Vagina (tissue), 2 donors: Measurements from ENCODE around the gene NAPA. TPM values are rescaled to one million over a fixed set of nuclear protein-coding genes. Genes with fewer than 3 reads are reported as not detected.

ENCODE experiments used
- DNase-seq, 2 donors: peaks; one replicate each; pipeline ENCODE4 v3.0.0-alpha.2; 2017; ENCODE audit errors: extremely low spot score in 2 of 2
- H3K27ac ChIP-seq: fragments of 200-600 bp; sonication (generic); one replicate; pipeline ENCODE4 v1.5.1; 2019
- H3K27me3 ChIP-seq: fragments of 200-600 bp; sonication (generic); one replicate; pipeline ENCODE4 v1.5.1; 2019
- H3K36me3 ChIP-seq, 2 donors: fragments of 200-600 bp; sonication (generic); one replicate each; pipeline ENCODE4 v1.5.1; 2017 to 2019
- H3K4me1 ChIP-seq: fragments of 200-600 bp; sonication (generic); one replicate; pipeline ENCODE4 v1.5.1; 2019
- H3K4me3 ChIP-seq, 2 donors: fragments of 200-600 bp; sonication (generic); 1 replicate in 1 of 2; 2 replicates in 1 of 2; pipeline ENCODE4 v1.5.1; 2016 to 2019
- H3K9me3 ChIP-seq: fragments of 200-600 bp; sonication (generic); one replicate; pipeline ENCODE4 v1.5.1; 2019
- POLR2A ChIP-seq, 2 donors: fragments of 450-650 bp; IDR thresholded peaks; one replicate each; pipeline ENCODE4 v1.6.1; 2017; ENCODE audit warnings: antibody characterized with exemption in 2 of 2, mild to moderate bottlenecking in 2 of 2, moderate library complexity in 2 of 2
- POLR2AphosphoS5 ChIP-seq, 2 donors: sonication (generic); formaldehyde crosslinking; IDR thresholded peaks; one replicate each; pipeline ENCODE4 v1.9.0; 2017; ENCODE audit warnings: antibody characterized with exemption in 2 of 2, mild to moderate bottlenecking in 2 of 2, low read depth in 1 of 2; ENCODE audit not compliant: insufficient read depth in 1 of 2
- intact Hi-C: fragments of 100-400 bp; cut with DNase I; formaldehyde crosslinking; loops from one replicate; pipeline ENCODE4 v1.15.1; 2023
- total RNA-seq: library from RNA; depleted of rRNA; stranded (reverse); fragments of >200 nt; gene quantifications from one replicate; pipeline ENCODE4 v1.2.3, GENCODE V29; 2016
- TF ChIP-seq, protein P1 (sequence below), 3 experiments: fragments of 450-650 bp in 2 of 3; fragments of 200-600 bp in 1 of 3; sonication (generic) in 1 of 3; IDR thresholded peaks; one replicate each; pipeline ENCODE4 v1.5.1; 2017 to 2019; ENCODE audit warnings: antibody characterized with exemption in 3 of 3, mild to moderate bottlenecking in 2 of 3, moderate library complexity in 2 of 3

The NAPA gene
- total RNA-seq = 108 TPM

DNA sequence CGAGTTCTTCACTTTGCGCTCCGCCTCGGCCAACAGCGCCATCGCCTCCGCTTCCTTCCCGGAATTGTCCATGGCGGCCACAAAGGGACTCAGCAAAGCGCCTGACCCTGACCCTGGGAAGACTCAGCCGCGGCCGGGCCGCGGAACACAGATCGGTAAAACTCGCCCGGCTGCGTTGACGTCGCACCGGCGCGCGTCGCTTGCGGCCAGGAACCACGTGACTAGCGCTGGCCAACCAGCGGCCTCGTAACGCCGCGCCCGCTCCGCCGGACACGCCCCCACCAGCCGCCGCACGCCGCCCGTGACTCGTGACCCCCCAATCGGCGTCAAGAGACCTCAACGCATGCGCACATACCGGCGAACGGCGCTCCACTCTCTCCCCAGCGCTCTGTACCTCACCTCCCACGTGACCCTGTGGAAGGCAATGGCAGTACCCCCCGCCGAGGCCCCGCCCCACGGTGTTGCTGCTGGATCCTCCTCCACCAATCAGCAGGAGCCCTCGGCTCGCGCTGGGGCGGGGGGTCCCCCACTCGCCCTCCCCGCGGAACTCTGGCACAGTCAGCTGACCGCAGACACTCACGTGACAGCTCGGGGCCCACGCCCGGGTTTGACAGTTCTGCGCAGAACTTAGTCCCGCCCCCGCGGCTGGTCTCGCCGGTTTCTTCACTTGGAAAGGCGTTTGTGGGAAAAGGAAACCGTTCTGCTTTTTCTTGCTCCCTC is at the start of gene NAPA:
NAPA (minus strand) TSS at position 195 of the 720 bp plus-strand sequence; CDS start at position 72, 123 bp downstream.
- peak within 1 kb of the TSS; percentile 86 to 89 for H3K4me3 ChIP-seq
- peak within 1 kb of the TSS; percentile 99 for H3K27ac ChIP-seq
- DNase-seq = peak; percentile 100
- H3K4me1 ChIP-seq = peaks cover 51% of the 10 kb centered on the region
- no peaks in the 10 kb centered on the region for H3K9me3 ChIP-seq
- peak; percentile 96 to 99 for TF ChIP-seq POLR2AphosphoS5 (IDR thresholded peaks at IDR 0.05; ENCODE audit: insufficient read depth in 1 of 2, low read depth in 1 of 2)
- TF ChIP-seq POLR2A (IDR thresholded peaks at IDR 0.05) = peak in 1 of 2 donors; percentile 95
- TF ChIP-seq, protein P1, sequence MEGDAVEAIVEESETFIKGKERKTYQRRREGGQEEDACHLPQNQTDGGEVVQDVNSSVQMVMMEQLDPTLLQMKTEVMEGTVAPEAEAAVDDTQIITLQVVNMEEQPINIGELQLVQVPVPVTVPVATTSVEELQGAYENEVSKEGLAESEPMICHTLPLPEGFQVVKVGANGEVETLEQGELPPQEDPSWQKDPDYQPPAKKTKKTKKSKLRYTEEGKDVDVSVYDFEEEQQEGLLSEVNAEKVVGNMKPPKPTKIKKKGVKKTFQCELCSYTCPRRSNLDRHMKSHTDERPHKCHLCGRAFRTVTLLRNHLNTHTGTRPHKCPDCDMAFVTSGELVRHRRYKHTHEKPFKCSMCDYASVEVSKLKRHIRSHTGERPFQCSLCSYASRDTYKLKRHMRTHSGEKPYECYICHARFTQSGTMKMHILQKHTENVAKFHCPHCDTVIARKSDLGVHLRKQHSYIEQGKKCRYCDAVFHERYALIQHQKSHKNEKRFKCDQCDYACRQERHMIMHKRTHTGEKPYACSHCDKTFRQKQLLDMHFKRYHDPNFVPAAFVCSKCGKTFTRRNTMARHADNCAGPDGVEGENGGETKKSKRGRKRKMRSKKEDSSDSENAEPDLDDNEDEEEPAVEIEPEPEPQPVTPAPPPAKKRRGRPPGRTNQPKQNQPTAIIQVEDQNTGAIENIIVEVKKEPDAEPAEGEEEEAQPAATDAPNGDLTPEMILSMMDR (IDR thresholded peaks at IDR 0.05) = no peak
- intact Hi-C loops = loop anchor here (10.0 kb wide), 3 partner anchors 80 to 240 kb away; partner anchors contain the start of genes BICRA and INAFM1
- H3K27me3 ChIP-seq = no peaks in the 10 kb centered on the region
- no peaks in the 10 kb centered on the region for H3K36me3 ChIP-seq

- Histone ChIP-seq H3K27ac (no peak overlapping the region), H3K9me3 (no peaks in the 10 kb centered on the region), H3K36me3 (no peaks in the 10 kb centered on the region), H3K4me1 (no peaks in the 10 kb centered on the region), H3K4me3 (no peak overlapping the region), H3K27me3 (no peaks in the 10 kb centered on the region)
- intact Hi-C loops = no loop called here
- TF ChIP-seq, protein P1 (IDR thresholded peaks at IDR 0.05) = no peak
- no peak for TF ChIP-seq POLR2AphosphoS5 (IDR thresholded peaks at IDR 0.05; ENCODE audit: insufficient read depth in 1 of 2, low read depth in 1 of 2)
- TF ChIP-seq POLR2A (IDR thresholded peaks at IDR 0.05) = no peak
- DNase-seq = no peak
Measured at GRCh38 chr19:47564081-47564480, 49.2 kb upstream of the NAPA start.

DNA sequence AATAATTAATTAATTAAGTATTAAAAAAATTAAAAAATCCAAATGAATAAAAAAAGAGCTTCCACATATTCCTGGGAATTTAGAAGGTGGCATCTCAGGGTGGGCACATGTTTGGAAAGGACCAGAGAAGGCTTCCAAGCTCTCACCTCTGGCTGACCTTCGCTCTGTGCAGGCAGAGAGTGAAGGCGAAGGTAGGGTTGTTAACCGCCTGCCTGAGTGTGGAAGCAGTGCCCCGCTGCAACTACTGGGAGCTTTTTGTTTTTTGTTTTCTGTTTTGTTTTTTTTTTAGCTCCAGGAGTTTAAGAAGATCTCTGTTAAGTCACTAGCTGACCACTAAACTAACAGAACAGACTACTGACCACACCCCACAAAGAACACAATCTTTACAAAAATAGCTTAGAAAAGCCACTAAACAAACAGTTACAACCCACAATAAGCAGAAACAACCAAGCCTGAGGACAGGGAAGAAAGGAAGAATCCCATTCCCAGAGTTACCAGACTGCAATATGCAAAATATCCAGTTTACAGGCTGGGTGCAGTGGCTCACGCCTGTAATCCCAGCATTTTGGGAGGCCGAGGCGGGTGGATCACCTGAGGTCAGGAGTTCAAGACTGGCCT is 46.7 kb upstream of the NAPA start:
- no peak overlapping the region for H3K4me3 ChIP-seq
- no peaks in the 10 kb centered on the region for H3K9me3 ChIP-seq
- no peak overlapping the region for H3K27ac ChIP-seq
- intact Hi-C loops = no loop called here
- no peaks in the 10 kb centered on the region for H3K4me1 ChIP-seq
- no peaks in the 10 kb centered on the region for H3K27me3 ChIP-seq
- no peak for DNase-seq
- TF ChIP-seq, protein P1 (IDR thresholded peaks at IDR 0.05) = no peak
- no peak for TF ChIP-seq POLR2AphosphoS5 (IDR thresholded peaks at IDR 0.05; ENCODE audit: insufficient read depth in 1 of 2, low read depth in 1 of 2)
- no peak for TF ChIP-seq POLR2A (IDR thresholded peaks at IDR 0.05)
- H3K36me3 ChIP-seq = no peaks in the 10 kb centered on the region

- no peaks in the 10 kb centered on the region for H3K27me3 ChIP-seq
Measured at GRCh38 chr19:47560999-47561398, 46.1 kb upstream of the NAPA start.

More at GRCh38 chr19:47560999-47561398, 46.1 kb upstream of the NAPA start:
- Histone ChIP-seq H3K36me3 (no peaks in the 10 kb centered on the region), H3K4me3 (no peak overlapping the region), H3K4me1 (no peaks in the 10 kb centered on the region), H3K9me3 (no peaks in the 10 kb centered on the region), H3K27ac (no peak overlapping the region)
- intact Hi-C loops = no loop called here
- DNase-seq = no peak
- TF ChIP-seq, protein P1 (IDR thresholded peaks at IDR 0.05) = no peak
- TF ChIP-seq POLR2AphosphoS5 (IDR thresholded peaks at IDR 0.05; ENCODE audit: insufficient read depth in 1 of 2, low read depth in 1 of 2) (no peak), POLR2A (IDR thresholded peaks at IDR 0.05) (no peak)
